ENCODE measurements around the gene LAMB4.

The LAMB4 gene

DNA sequence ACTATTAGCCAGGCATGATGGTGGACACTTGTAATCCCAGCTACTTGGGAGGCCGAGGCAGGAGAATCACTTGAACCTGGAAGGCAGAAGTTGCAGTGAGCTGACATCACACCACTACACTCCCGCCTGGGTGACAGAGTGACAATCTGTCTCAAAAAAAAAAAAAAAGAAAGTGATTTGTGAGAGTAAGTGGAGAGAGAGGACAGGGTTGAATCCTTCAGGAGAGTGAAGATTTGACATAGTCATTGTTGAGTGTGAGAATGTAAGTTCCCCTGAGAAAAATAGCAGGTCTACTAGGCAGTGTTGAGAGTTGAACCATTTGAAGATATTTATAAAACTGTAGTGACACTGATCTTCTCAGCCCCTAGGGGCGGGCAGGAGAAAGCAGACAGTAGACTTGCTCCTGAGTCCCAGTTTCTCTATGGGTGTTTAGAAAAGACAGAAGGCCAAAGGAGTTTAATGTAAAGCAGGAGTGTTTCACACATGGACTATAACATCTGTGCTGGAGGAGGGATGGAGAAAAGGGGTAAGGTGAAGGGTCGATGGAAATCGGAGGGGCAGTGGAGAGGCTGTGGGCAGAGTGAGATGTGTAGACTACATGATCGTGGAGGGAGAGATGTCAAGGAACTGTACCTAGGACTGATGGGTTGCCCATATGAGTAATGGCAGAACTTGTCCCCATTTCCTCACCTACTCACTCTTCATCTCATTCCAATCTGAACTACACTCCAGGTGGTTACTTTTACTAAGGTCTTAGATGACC lies 13.7 kb upstream of the LAMB4 start:
- DNase-seq (ENCODE audit: low read depth), result no peak
- no peak overlapping the region for H3K4me3 ChIP-seq (ENCODE audit: low read depth, low read length)
- TF ChIP-seq, protein P1, sequence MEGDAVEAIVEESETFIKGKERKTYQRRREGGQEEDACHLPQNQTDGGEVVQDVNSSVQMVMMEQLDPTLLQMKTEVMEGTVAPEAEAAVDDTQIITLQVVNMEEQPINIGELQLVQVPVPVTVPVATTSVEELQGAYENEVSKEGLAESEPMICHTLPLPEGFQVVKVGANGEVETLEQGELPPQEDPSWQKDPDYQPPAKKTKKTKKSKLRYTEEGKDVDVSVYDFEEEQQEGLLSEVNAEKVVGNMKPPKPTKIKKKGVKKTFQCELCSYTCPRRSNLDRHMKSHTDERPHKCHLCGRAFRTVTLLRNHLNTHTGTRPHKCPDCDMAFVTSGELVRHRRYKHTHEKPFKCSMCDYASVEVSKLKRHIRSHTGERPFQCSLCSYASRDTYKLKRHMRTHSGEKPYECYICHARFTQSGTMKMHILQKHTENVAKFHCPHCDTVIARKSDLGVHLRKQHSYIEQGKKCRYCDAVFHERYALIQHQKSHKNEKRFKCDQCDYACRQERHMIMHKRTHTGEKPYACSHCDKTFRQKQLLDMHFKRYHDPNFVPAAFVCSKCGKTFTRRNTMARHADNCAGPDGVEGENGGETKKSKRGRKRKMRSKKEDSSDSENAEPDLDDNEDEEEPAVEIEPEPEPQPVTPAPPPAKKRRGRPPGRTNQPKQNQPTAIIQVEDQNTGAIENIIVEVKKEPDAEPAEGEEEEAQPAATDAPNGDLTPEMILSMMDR (IDR thresholded peaks at IDR 0.05; ENCODE audit: control insufficient read depth, extremely low read depth, insufficient read depth), result no peak

DNA sequence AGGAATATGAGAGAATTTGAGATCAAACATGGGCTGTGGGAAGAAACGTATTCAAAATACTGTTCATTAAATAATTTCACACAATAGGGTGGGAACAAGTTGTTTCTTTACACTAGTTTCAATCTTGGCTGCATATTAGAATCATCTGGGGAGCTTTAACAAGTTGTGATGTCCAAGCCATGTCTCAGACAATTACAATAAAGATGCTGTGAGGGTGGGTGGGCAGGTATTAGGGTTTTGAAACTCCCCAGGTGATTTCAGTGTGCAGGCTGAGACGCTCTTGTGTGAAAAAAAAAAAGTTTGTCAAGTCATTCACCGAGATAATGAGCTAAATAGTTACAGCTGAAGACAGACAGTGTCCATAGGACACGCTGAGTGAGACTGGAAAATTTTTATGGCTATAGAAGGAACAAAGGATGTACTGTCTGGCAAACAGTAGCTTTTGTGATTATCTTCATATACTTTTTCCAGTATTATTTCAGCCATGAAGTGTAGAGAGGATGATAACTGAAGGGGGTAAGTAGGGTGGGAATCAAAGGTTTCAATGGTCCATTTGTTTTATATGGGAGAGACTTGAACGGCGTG lies 12.6 kb upstream of the LAMB4 start:
- H3K4me3 ChIP-seq (ENCODE audit: low read depth, low read length), result no peak overlapping the region
- no peak for DNase-seq (ENCODE audit: low read depth)
- TF ChIP-seq, protein P1 (IDR thresholded peaks at IDR 0.05; ENCODE audit: control insufficient read depth, extremely low read depth, insufficient read depth), result no peak

DNA sequence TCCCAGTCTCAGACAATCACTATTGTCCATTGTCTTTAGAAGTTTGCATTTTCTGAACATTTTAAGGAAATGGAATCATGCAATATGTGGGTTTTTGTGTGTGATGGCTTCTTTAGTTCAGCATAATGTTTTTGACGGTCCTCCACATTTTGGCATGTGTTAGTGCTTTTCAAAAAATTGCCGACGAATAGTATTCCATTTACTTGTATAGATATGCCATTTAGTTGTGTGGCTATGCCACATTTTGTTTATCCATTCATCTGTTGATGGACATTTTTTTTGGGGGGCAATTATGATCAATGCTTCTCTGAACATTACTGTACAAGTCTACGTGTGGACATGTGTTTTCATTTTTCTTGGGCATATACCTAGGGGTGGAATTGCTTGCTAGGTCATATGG lies 12.0 kb upstream of the LAMB4 start:
- no peak for DNase-seq (ENCODE audit: low read depth)
- TF ChIP-seq, protein P1 (IDR thresholded peaks at IDR 0.05; ENCODE audit: control insufficient read depth, extremely low read depth, insufficient read depth), result no peak
- no peak overlapping the region for H3K4me3 ChIP-seq (ENCODE audit: low read depth, low read length)

DNA sequence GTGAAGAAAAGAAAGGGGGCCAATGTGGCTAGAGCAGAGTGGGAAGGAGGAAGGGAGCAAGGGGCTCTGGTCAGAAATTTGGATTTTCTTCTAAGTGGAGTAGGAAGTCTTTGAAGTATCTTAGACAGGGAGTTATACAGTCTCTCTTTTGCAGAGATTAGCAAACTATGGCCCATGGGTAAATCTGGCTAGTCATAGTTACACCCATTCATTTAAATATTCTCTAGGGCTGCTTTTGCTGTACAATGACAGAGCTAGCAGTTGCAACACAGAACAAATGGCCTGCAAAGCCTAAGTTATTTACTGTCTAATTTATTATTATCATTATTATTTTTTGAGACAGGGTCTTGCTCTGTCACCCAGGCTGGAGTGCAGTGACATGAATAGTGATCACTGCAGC lies 10.5 kb upstream of the LAMB4 start:
- H3K4me3 ChIP-seq (ENCODE audit: low read depth, low read length), result no peak overlapping the region
- no peak for DNase-seq (ENCODE audit: low read depth)
- TF ChIP-seq, protein P1 (IDR thresholded peaks at IDR 0.05; ENCODE audit: control insufficient read depth, extremely low read depth, insufficient read depth), result no peak

DNA sequence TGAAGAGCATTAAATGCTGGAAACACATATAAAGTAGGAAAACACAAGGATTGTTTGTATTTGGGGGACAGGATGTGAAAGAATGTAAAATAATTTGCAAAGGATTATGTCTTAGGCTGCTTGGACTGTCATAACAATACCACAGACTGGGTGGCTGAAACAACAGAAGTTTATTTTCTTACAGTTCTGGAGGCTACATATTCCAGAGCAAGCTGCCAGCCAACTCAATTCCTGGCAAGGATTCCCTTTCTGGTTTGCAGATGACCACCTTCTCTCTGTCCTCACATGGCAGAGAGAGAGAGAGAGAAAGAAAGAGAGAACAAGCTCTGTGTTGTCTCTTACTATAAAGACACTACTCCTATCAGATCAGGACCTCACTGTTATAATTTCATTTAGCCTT lies 8.8 kb upstream of the LAMB4 start:
- no peak for DNase-seq (ENCODE audit: low read depth)
- TF ChIP-seq, protein P1 (IDR thresholded peaks at IDR 0.05; ENCODE audit: control insufficient read depth, extremely low read depth, insufficient read depth), result no peak
- no peak overlapping the region for H3K4me3 ChIP-seq (ENCODE audit: low read depth, low read length)

DNA sequence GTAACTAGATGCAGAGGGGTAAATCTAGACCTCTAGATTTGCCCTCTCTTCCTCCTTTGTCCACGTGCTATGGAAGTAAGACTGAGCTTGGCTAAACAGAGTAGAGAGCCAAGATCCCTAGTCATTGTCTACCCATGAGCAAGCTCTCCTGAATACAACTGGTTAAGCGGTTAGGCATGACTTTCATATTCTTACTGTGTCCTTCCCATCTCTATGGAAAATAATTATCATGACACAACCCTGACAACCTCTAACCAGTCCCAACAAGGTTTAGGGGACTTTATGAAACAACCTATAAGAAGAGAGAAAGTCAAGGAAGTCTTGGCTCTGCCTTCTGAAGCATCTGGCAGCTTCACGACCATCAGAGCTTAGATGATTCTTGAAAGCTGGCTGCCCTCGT lies 7.8 kb upstream of the LAMB4 start:
- DNase-seq (ENCODE audit: low read depth), result no peak
- H3K4me3 ChIP-seq (ENCODE audit: low read depth, low read length), result no peak overlapping the region
- TF ChIP-seq, protein P1 (IDR thresholded peaks at IDR 0.05; ENCODE audit: control insufficient read depth, extremely low read depth, insufficient read depth), result no peak

DNA sequence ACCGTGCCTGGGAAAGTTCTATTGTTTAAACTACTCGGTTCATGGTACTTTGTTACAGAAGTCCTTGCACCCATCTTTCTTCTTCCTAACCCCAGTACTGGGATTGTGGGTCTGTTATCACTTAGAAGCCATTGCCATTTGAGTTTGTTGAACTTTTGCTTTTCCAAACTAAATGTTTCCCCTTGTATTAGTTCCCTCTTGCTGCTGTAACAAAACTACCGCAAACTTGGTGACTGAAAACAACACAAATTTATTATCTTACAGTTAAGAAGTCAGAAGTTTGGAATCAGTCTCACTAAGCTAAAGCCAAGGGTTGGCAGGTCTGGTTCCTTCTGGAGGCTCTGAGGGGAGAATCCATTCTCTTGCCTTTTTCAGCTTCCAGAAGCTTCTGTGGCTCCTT lies 6.9 kb upstream of the LAMB4 start:
- TF ChIP-seq, protein P1 (IDR thresholded peaks at IDR 0.05; ENCODE audit: control insufficient read depth, extremely low read depth, insufficient read depth), result no peak
- H3K4me3 ChIP-seq (ENCODE audit: low read depth, low read length), result no peak overlapping the region
- DNase-seq (ENCODE audit: low read depth), result no peak
